A549 (cell line): Measurements from ENCODE around the gene CUX1. TPM values are rescaled to one million over a fixed set of nuclear protein-coding genes. Genes with fewer than 3 reads are reported as not detected.

Experiments
- ATAC-seq, 2 experiments: fragments of 200-7000 bp in 1 of 2; fragments of >200 bp in 1 of 2; cut with Nextera tagmentation in 1 of 2; cut with Tn5 transposase in 1 of 2; 3 replicates each; pipeline versions ENCODE4 v1.8.0 to v1.9.1; 2018 to 2020; ENCODE audit warnings: mild to moderate bottlenecking in 1 of 2, moderate library complexity in 1 of 2
- CTCF ChIA-PET: fragments of 300-600 bp; sonication (Branson Sonifier 250); formaldehyde crosslinking; extraction: SDS; loops from one replicate; lab custom pipeline; 2021; ENCODE audit warnings: antibody characterized with exemption, inconsistent platforms; lab: Yijun Ruan, JAX
- POLR2A ChIA-PET: fragments of 350-600 bp; formaldehyde crosslinking; extraction: SDS; loops from one replicate; lab custom pipeline; 2021; ENCODE audit warnings: antibody characterized with exemption, inconsistent platforms; lab: Yijun Ruan, JAX
- DNase-seq, 2 experiments: peaks; one replicate each; pipeline versions ENCODE4 v3.0.0 to v3.0.0-alpha.2; 2011 to 2016; ENCODE audit warnings: low read depth in 1 of 2, low spot score in 1 of 2
- FAIRE-seq: peaks from 2 replicates; lab custom pipeline; 2011; peaks lifted over from hg19 to GRCh38; lab: Jason Lieb, UNC
- H3K27ac ChIP-seq, 2 experiments: fragments of >200 bp; sonication (Bioruptor Twin); formaldehyde crosslinking; 3 replicates each; pipeline ENCODE4 v1.5.1; 2016 to 2017
- H3K4me1 ChIP-seq: fragments of >200 bp; sonication (Bioruptor Twin); formaldehyde crosslinking; 3 replicates; pipeline ENCODE4 v1.6.1; 2016
- H3K4me2 ChIP-seq: fragments of >200 bp; sonication (Bioruptor Twin); formaldehyde crosslinking; 3 replicates; pipeline ENCODE4 v1.6.1; 2016
- H3K4me3 ChIP-seq: fragments of >200 bp; sonication (Bioruptor Twin); formaldehyde crosslinking; 3 replicates; pipeline ENCODE4 v1.5.1; 2016
- H3K9me3 ChIP-seq: fragments of >200 bp; sonication (Bioruptor Twin); formaldehyde crosslinking; 3 replicates; pipeline ENCODE4 v1.6.1; 2016
- ATOH8 ChIP-seq: fragments of 250-450 bp; sonication (Bioruptor Pico); IDR thresholded peaks from 2 replicates; pipeline ENCODE4 v1.5.0; 2020; ENCODE audit warnings: low read depth, mild to moderate bottlenecking, moderate library complexity
- BHLHE40 ChIP-seq: IDR thresholded peaks from 2 replicates; pipeline ENCODE4 v1.6.1; 2012; ENCODE audit warnings: low read depth, low read length, inconsistent platforms
- CBX2 ChIP-seq: fragments of 200-600 bp; sonication (generic); IDR thresholded peaks from 2 replicates; pipeline ENCODE4 v1.6.1; 2016; ENCODE audit warnings: low read depth, mild to moderate bottlenecking, borderline replicate concordance
- CEBPB ChIP-seq, 2 experiments: fragments of >200 bp in 1 of 2; sonication (Bioruptor Twin) in 1 of 2; formaldehyde crosslinking in 1 of 2; IDR thresholded peaks; 2 replicates each; pipeline ENCODE4 v1.6.1; 2012 to 2016
- EP300 ChIP-seq, 2 experiments: fragments of >200 bp; sonication (Bioruptor Twin); formaldehyde crosslinking; IDR thresholded peaks; 2 replicates in 1 of 2; 3 replicates in 1 of 2; pipeline ENCODE4 v1.6.1; 2016 to 2017
- FOSB ChIP-seq: fragments of 250-450 bp; sonication (Bioruptor Pico); IDR thresholded peaks from 2 replicates; pipeline ENCODE4 v1.5.0; 2020; ENCODE audit warnings: mild to moderate bottlenecking, moderate library complexity
- FOXS1 ChIP-seq: fragments of 250-450 bp; sonication (Bioruptor Pico); IDR thresholded peaks from 2 replicates; pipeline ENCODE4 v1.5.0; 2020; ENCODE audit warnings: mild to moderate bottlenecking, moderate library complexity
- HOXA7 ChIP-seq: fragments of 250-450 bp; sonication (Bioruptor Pico); IDR thresholded peaks from 2 replicates; pipeline ENCODE4 v1.5.0; 2020; ENCODE audit warnings: mild to moderate bottlenecking, moderate library complexity
- JUN ChIP-seq, 2 experiments: fragments of >200 bp; sonication (Bioruptor Twin); formaldehyde crosslinking; IDR thresholded peaks; 2 replicates in 1 of 2; 3 replicates in 1 of 2; pipeline ENCODE4 v1.6.1; 2016 to 2017
- KDM1A ChIP-seq: fragments of 200-600 bp; sonication (generic); IDR thresholded peaks from 2 replicates; pipeline ENCODE4 v1.6.1; 2016; ENCODE audit warnings: low read depth, mild to moderate bottlenecking
- MAFK ChIP-seq: fragments of 450-650 bp; IDR thresholded peaks from 2 replicates; pipeline ENCODE4 v1.6.1; 2014; ENCODE audit not compliant: partially characterized antibody
- MAZ ChIP-seq: fragments of 150-350 bp; IDR thresholded peaks from 2 replicates; pipeline ENCODE4 v1.6.1; 2014; ENCODE audit warnings: antibody characterized with exemption, low read depth, low read length, borderline replicate concordance
- NPAS2 ChIP-seq: fragments of 250-450 bp; sonication (Bioruptor Pico); IDR thresholded peaks from 2 replicates; pipeline ENCODE4 v1.8.0; 2022; ENCODE audit warnings: mild to moderate bottlenecking, moderate library complexity, borderline replicate concordance
- POLR2AphosphoS2 ChIP-seq: conservative IDR thresholded peaks from 2 replicates; pipeline ENCODE4 v1.6.1; 2012; ENCODE audit warnings: low read length, improper control_type of control experiment, inconsistent platforms
- RARB ChIP-seq: fragments of 250-450 bp; sonication (Bioruptor Pico); IDR thresholded peaks from 2 replicates; pipeline ENCODE4 v1.8.0; 2021; ENCODE audit warnings: mild to moderate bottlenecking, moderate library complexity
- RCOR1 ChIP-seq: fragments of 150-350 bp; IDR thresholded peaks from 2 replicates; pipeline ENCODE4 v1.6.1; 2014; ENCODE audit warnings: antibody characterized with exemption, low read length, low read depth
- RFX5 ChIP-seq: fragments of 450-650 bp; IDR thresholded peaks from 2 replicates; pipeline ENCODE4 v1.7.1; 2014; ENCODE audit warnings: antibody characterized with exemption, mild to moderate bottlenecking, moderate library complexity
- RNF2 ChIP-seq: fragments of 200-600 bp; sonication (generic); IDR thresholded peaks from 2 replicates; pipeline ENCODE4 v1.6.1; 2016; ENCODE audit warnings: low read depth, mild to moderate bottlenecking, antibody characterized with exemption, moderate library complexity, borderline replicate concordance
- SMC3 ChIP-seq: fragments of >200 bp; sonication (Bioruptor Twin); formaldehyde crosslinking; IDR thresholded peaks from 3 replicates; pipeline ENCODE4 v1.6.1; 2018; ENCODE audit warnings: inconsistent platforms
- TFCP2L1 ChIP-seq: fragments of 250-450 bp; sonication (Bioruptor Pico); IDR thresholded peaks from 2 replicates; pipeline ENCODE4 v1.5.0; 2021; ENCODE audit warnings: mild to moderate bottlenecking
- TP53 ChIP-seq: fragments of 250-450 bp; sonication (Bioruptor Pico); IDR thresholded peaks from 2 replicates; pipeline ENCODE4 v1.5.0; 2021; ENCODE audit warnings: mild to moderate bottlenecking, moderate library complexity
- ZC3H11A ChIP-seq: fragments of 450-650 bp; IDR thresholded peaks from 2 replicates; pipeline ENCODE4 v1.6.1; 2014; ENCODE audit warnings: antibody characterized with exemption, mild to moderate bottlenecking
- WGBS: methylation state at CpG from one replicate; pipeline ENCODE4 v1.1.6; 2017; ENCODE audit errors: missing lambda C conversion rate; 5-methylcytosine and 5-hydroxymethylcytosine counted together
- polyA plus RNA-seq, 4 experiments: library from polyadenylated mRNA; depleted of rRNA in 3 of 4; stranded (reverse); fragments of >200 nt; fragmentation: RNase III in 1 of 4; extraction: RNeasy Plus Mini Kit Qiagen cat#74134 plus additional on column Dnase treatment in 1 of 4; gene quantifications; 2 replicates in 3 of 4; 3 replicates in 1 of 4; pipeline ENCODE4 v1.2.3, GENCODE V29; 2011 to 2017
- TF ChIP-seq, protein P1 (sequence below): fragments of >200 bp; sonication (Bioruptor Twin); formaldehyde crosslinking; IDR thresholded peaks from 3 replicates; pipeline ENCODE4 v1.5.1; 2016
- TF ChIP-seq, protein P2 (sequence below): fragments of 150-350 bp; IDR thresholded peaks from 2 replicates; pipeline ENCODE4 v1.6.1; 2014; ENCODE audit warnings: low read depth, mild to moderate bottlenecking, low read length

CUX1 gene
- polyA plus RNA-seq, 2 of the 4 experiments (the other 2 are of a cell fraction), result 32.7 to 33.4 TPM

GRCh38 chr7:102190776-102191350, 373.4 kb downstream of the CUX1 start:
- ChIA-PET CTCF (interaction anchor here (1.6 to 1.9 kb wide), 2 partner anchors 45 to 46 kb away, joined by 6 read pairs; no protein-coding TSS in a partner anchor), POLR2A (no interaction called here)
- DNase-seq (no peak), ATAC-seq (no peak)
- no peaks in the 10 kb centered on the region for H3K9me3 ChIP-seq
- no peak overlapping the region for H3K4me3 ChIP-seq
- H3K27ac ChIP-seq, result no peak overlapping the region
- H3K4me1 ChIP-seq, result no peaks in the 10 kb centered on the region
- no peak overlapping the region for H3K4me2 ChIP-seq
- WGBS, result 84% methylated on average over 13 of the region's 13 CpGs
- no peak for TF ChIP-seq MAFK
- no peak for TF ChIP-seq RFX5
- no peak for TF ChIP-seq CEBPB (IDR thresholded peaks at IDR 0.05)
- TF ChIP-seq FOSB (CRISPR knock-in tag), result no peak
- TF ChIP-seq JUN (IDR thresholded peaks at IDR 0.05), result no peak
- TF ChIP-seq, all 56 proteins: peak for 0
- FAIRE-seq, result no peak

GRCh38 chr7:102191556-102192379, 374.3 kb downstream of the CUX1 start:
- no peak overlapping the region for H3K4me2 ChIP-seq
- WGBS, result 92% methylated on average over 17 of the region's 17 CpGs
- ChIA-PET CTCF (interaction anchor here (1.6 to 1.9 kb wide), 3 partner anchors 10 to 45 kb away, joined by 3 to 6 read pairs (median 5); no protein-coding TSS in a partner anchor), POLR2A (no interaction called here)
- no peak for TF ChIP-seq HOXA7 (CRISPR knock-in tag)
- TF ChIP-seq FOXS1 (CRISPR knock-in tag), result no peak
- TF ChIP-seq ATOH8 (CRISPR knock-in tag), result no peak
- TF ChIP-seq RNF2, result no peak
- no peak for TF ChIP-seq RARB (CRISPR knock-in tag)
- TF ChIP-seq RFX5, result no peak
- TF ChIP-seq, protein P1, sequence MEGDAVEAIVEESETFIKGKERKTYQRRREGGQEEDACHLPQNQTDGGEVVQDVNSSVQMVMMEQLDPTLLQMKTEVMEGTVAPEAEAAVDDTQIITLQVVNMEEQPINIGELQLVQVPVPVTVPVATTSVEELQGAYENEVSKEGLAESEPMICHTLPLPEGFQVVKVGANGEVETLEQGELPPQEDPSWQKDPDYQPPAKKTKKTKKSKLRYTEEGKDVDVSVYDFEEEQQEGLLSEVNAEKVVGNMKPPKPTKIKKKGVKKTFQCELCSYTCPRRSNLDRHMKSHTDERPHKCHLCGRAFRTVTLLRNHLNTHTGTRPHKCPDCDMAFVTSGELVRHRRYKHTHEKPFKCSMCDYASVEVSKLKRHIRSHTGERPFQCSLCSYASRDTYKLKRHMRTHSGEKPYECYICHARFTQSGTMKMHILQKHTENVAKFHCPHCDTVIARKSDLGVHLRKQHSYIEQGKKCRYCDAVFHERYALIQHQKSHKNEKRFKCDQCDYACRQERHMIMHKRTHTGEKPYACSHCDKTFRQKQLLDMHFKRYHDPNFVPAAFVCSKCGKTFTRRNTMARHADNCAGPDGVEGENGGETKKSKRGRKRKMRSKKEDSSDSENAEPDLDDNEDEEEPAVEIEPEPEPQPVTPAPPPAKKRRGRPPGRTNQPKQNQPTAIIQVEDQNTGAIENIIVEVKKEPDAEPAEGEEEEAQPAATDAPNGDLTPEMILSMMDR, result no peak
- TF ChIP-seq ZC3H11A, result no peak
- no peak for TF ChIP-seq MAZ
- TF ChIP-seq TP53 (CRISPR knock-in tag), result no peak
- TF ChIP-seq TFCP2L1, result no peak
- TF ChIP-seq KDM1A, result no peak
- no peak for TF ChIP-seq SMC3
- no peak for TF ChIP-seq CBX2
- no peak for TF ChIP-seq POLR2AphosphoS2
- no peak for TF ChIP-seq NPAS2
- TF ChIP-seq, protein P2, sequence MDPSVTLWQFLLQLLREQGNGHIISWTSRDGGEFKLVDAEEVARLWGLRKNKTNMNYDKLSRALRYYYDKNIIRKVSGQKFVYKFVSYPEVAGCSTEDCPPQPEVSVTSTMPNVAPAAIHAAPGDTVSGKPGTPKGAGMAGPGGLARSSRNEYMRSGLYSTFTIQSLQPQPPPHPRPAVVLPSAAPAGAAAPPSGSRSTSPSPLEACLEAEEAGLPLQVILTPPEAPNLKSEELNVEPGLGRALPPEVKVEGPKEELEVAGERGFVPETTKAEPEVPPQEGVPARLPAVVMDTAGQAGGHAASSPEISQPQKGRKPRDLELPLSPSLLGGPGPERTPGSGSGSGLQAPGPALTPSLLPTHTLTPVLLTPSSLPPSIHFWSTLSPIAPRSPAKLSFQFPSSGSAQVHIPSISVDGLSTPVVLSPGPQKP, result no peak
- no peak for TF ChIP-seq RCOR1
- no peak for TF ChIP-seq EP300 (IDR thresholded peaks at IDR 0.05)
- no peak for TF ChIP-seq BHLHE40
- DNase-seq, result no peak
- H3K4me3 ChIP-seq, result no peak overlapping the region
- no peak for ATAC-seq
- no peaks in the 10 kb centered on the region for H3K9me3 ChIP-seq
- no peak overlapping the region for H3K27ac ChIP-seq
- no peaks in the 10 kb centered on the region for H3K4me1 ChIP-seq
- no peak for FAIRE-seq
